ENCODE results near the gene CHPF2. TPM values are rescaled to one million over a fixed set of nuclear protein-coding genes. Genes with fewer than 3 reads are reported as not detected.

Gene CHPF2
- total RNA-seq, 1 donor = 83.2 TPM

DNA sequence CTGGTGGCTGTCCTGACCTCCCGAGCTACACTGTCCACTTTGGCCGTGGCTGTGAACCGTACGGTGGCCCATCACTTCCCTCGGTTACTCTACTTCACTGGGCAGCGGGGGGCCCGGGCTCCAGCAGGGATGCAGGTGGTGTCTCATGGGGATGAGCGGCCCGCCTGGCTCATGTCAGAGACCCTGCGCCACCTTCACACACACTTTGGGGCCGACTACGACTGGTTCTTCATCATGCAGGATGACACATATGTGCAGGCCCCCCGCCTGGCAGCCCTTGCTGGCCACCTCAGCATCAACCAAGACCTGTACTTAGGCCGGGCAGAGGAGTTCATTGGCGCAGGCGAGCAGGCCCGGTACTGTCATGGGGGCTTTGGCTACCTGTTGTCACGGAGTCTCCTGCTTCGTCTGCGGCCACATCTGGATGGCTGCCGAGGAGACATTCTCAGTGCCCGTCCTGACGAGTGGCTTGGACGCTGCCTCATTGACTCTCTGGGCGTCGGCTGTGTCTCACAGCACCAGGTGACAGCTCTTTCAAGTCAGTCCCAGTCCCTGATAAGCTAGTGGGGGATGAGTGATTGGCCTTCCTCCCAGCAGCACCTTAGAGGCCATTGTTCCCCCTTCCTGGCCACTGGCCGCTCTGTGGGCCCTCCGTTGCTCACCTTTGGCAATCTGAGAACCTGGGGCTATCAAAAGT is 3.0 kb downstream of the CHPF2 start:
- Histone ChIP-seq H3K79me2 (ENCODE audit: insufficient read depth, low read length) (peaks cover 82% of the 10 kb centered on the region), H3K4me2 (ENCODE audit: insufficient read depth, low read length) (no peak overlapping the region), H3K36me3 (ENCODE audit: insufficient read depth, low read length) (peaks cover 62% of the 10 kb centered on the region), H4K20me1 (ENCODE audit: insufficient read depth, low read length) (peaks cover 68% of the 10 kb centered on the region), H3K9me3 (ENCODE audit: low read depth, low read length) (no peaks in the 10 kb centered on the region), H2AFZ (ENCODE audit: low read length) (no peak overlapping the region), H3K27me3 (ENCODE audit: insufficient read depth, low read length) (no peaks in the 10 kb centered on the region), H3K27ac (ENCODE audit: low read depth, low read length) (no peak overlapping the region), H3K4me1 (ENCODE audit: insufficient read depth, low read length) (peaks cover 21% of the 10 kb centered on the region), H3K4me3 (ENCODE audit: insufficient read depth, low read length) (no peak overlapping the region)
- DNase-seq (ENCODE audit: insufficient read length, low spot score, missing footprints) = peak; percentile 74
- TF ChIP-seq CTCF (IDR thresholded peaks at IDR 0.05; ENCODE audit: extremely low read depth, low read depth, low read length) = no peak

- DNase-seq (ENCODE audit: insufficient read length, low spot score, missing footprints) = no peak
- H3K4me1 ChIP-seq (ENCODE audit: insufficient read depth, low read length) = peaks cover 21% of the 10 kb centered on the region
- H3K4me2 ChIP-seq (ENCODE audit: insufficient read depth, low read length) = no peak overlapping the region
- no peaks in the 10 kb centered on the region for H3K27me3 ChIP-seq (ENCODE audit: insufficient read depth, low read length)
- H3K79me2 ChIP-seq (ENCODE audit: insufficient read depth, low read length) = peaks cover 88% of the 10 kb centered on the region
- no peak overlapping the region for H2AFZ ChIP-seq (ENCODE audit: low read length)
- peaks cover 71% of the 10 kb centered on the region for H4K20me1 ChIP-seq (ENCODE audit: insufficient read depth, low read length)
- no peaks in the 10 kb centered on the region for H3K9me3 ChIP-seq (ENCODE audit: low read depth, low read length)
- H3K4me3 ChIP-seq (ENCODE audit: insufficient read depth, low read length) = no peak overlapping the region
- no peak overlapping the region for H3K27ac ChIP-seq (ENCODE audit: low read depth, low read length)
- TF ChIP-seq CTCF (IDR thresholded peaks at IDR 0.05; ENCODE audit: extremely low read depth, low read depth, low read length) = no peak
- H3K36me3 ChIP-seq (ENCODE audit: insufficient read depth, low read length) = peaks cover 73% of the 10 kb centered on the region
Observed at GRCh38 chr7:151236406-151236805, 4.1 kb downstream of the CHPF2 start.

DNA sequence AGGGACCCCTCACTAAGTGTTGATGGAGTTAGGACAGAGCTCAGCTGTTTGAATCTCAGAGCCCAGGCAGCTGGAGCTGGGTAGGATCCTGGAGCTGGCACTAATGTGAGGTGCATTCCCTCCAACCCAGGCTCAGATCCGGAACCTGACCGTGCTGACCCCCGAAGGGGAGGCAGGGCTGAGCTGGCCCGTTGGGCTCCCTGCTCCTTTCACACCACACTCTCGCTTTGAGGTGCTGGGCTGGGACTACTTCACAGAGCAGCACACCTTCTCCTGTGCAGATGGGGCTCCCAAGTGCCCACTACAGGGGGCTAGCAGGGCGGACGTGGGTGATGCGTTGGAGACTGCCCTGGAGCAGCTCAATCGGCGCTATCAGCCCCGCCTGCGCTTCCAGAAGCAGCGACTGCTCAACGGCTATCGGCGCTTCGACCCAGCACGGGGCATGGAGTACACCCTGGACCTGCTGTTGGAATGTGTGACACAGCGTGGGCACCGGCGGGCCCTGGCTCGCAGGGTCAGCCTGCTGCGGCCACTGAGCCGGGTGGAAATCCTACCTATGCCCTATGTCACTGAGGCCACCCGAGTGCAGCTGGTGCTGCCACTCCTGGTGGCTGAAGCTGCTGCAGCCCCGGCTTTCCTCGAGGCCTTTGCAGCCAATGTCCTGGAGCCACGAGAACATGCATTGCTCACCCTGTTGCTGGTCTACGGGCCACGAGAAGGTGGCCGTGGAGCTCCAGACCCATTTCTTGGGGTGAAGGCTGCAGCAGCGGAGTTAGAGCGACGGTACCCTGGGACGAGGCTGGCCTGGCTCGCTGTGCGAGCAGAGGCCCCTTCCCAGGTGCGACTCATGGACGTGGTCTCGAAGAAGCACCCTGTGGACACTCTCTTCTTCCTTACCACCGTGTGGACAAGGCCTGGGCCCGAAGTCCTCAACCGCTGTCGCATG is 5.2 kb downstream of the CHPF2 start:
- no peak for TF ChIP-seq CTCF (IDR thresholded peaks at IDR 0.05; ENCODE audit: extremely low read depth, low read depth, low read length)
- H3K9me3 ChIP-seq (ENCODE audit: low read depth, low read length) = no peaks in the 10 kb centered on the region
- peaks cover 77% of the 10 kb centered on the region for H4K20me1 ChIP-seq (ENCODE audit: insufficient read depth, low read length)
- H3K27me3 ChIP-seq (ENCODE audit: insufficient read depth, low read length) = no peaks in the 10 kb centered on the region
- H3K4me1 ChIP-seq (ENCODE audit: insufficient read depth, low read length) = peaks cover 14% of the 10 kb centered on the region
- H3K79me2 ChIP-seq (ENCODE audit: insufficient read depth, low read length) = peaks cover 81% of the 10 kb centered on the region
- H3K27ac ChIP-seq (ENCODE audit: low read depth, low read length) = no peak overlapping the region
- H3K4me3 ChIP-seq (ENCODE audit: insufficient read depth, low read length) = no peak overlapping the region
- DNase-seq (ENCODE audit: insufficient read length, low spot score, missing footprints) = peak; percentile 67
- no peak overlapping the region for H2AFZ ChIP-seq (ENCODE audit: low read length)
- no peak overlapping the region for H3K4me2 ChIP-seq (ENCODE audit: insufficient read depth, low read length)
- peaks cover 84% of the 10 kb centered on the region for H3K36me3 ChIP-seq (ENCODE audit: insufficient read depth, low read length)
